ENCODE data around the gene SPNS2.

Gene SPNS2

GRCh38 chr17:4498461-4499397, at the start of gene SPNS2:
Gene SPNS2, plus strand, starts transcription at chr17:4498881. Its CDS starts 167 bp downstream, at chr17:4499048.
- DNase-seq, result peak; percentile 65

GRCh38 chr17:4449736-4450135, 48.9 kb upstream of the SPNS2 start:
- no peak for DNase-seq

- no peak for DNase-seq
These were observed 47.9 kb upstream of the SPNS2 start for GRCh38 chr17:4450710-4451316.

- DNase-seq, result no peak
These were observed 44.7 kb upstream of the SPNS2 start for GRCh38 chr17:4453812-4454591.

- DNase-seq, result no peak
These were observed 38.0 kb upstream of the SPNS2 start for GRCh38 chr17:4460661-4461060.

- no peak for DNase-seq
These were observed 34.7 kb upstream of the SPNS2 start for GRCh38 chr17:4463818-4464476.

GRCh38 chr17:4465786-4466185, 32.9 kb upstream of the SPNS2 start:
- DNase-seq, result no peak

- no peak for DNase-seq
These were observed 31.4 kb upstream of the SPNS2 start for GRCh38 chr17:4467287-4467686.

- no peak for DNase-seq
These were observed 29.1 kb upstream of the SPNS2 start for GRCh38 chr17:4469552-4469951.

GRCh38 chr17:4472286-4472685, 26.4 kb upstream of the SPNS2 start:
- DNase-seq, result no peak

GRCh38 chr17:4474093-4474492, 24.6 kb upstream of the SPNS2 start:
- no peak for DNase-seq

- DNase-seq, result no peak
These were observed 23.7 kb upstream of the SPNS2 start for GRCh38 chr17:4475001-4475400.

- DNase-seq, result no peak
These were observed 23.2 kb upstream of the SPNS2 start for GRCh38 chr17:4475463-4475862.

GRCh38 chr17:4476017-4476416, 22.7 kb upstream of the SPNS2 start:
- no peak for DNase-seq

GRCh38 chr17:4476511-4477070, 22.1 kb upstream of the SPNS2 start:
- DNase-seq, result no peak

- DNase-seq, result no peak
These were observed 21.4 kb upstream of the SPNS2 start for GRCh38 chr17:4477255-4477791.

GRCh38 chr17:4478318-4478830, 20.3 kb upstream of the SPNS2 start:
- no peak for DNase-seq

- no peak for DNase-seq
These were observed 19.2 kb upstream of the SPNS2 start for GRCh38 chr17:4479340-4479981.

- no peak for DNase-seq
These were observed 18.5 kb upstream of the SPNS2 start for GRCh38 chr17:4479982-4480751.
